Psoas muscle (tissue), 8 donors: ENCODE results near the gene ZCCHC18. TPM values are rescaled to one million over a fixed set of nuclear protein-coding genes. Genes with fewer than 3 reads are reported as not detected.

Experiments used
- ATAC-seq, 4 donors: fragments of 200-7000 bp; cut with Tn5 transposase; one replicate each; pipeline ENCODE4 v1.9.1; 2020; ENCODE audit warnings: moderate library complexity in 3 of 4, mild to moderate bottlenecking in 2 of 4
- DNase-seq, 2 donors: peaks; one replicate each; pipeline ENCODE4 v3.0.0-alpha.2; 2020
- H3K27ac ChIP-seq: fragments of 200-600 bp; one replicate; pipeline ENCODE4 v1.8.0; 2022
- H3K27me3 ChIP-seq, 3 donors: fragments of 200-600 bp in 1 of 3; one replicate each; pipeline versions ENCODE4 v1.6.1 to v1.8.0; 2013 to 2022; ENCODE audit warnings: low read length in 2 of 3, mild to moderate bottlenecking in 2 of 3, moderate library complexity in 1 of 3; ENCODE audit not compliant: insufficient read depth in 3 of 3
- H3K36me3 ChIP-seq, 2 donors: fragments of 200-600 bp in 1 of 2; one replicate each; pipeline versions ENCODE4 v1.6.1 to v1.8.0; 2013 to 2022; ENCODE audit warnings: low read depth in 1 of 2, mild to moderate bottlenecking in 1 of 2, moderate library complexity in 1 of 2; ENCODE audit not compliant: insufficient read depth in 1 of 2
- H3K4me1 ChIP-seq: fragments of 200-600 bp; one replicate; pipeline ENCODE4 v1.8.0; 2022
- H3K4me3 ChIP-seq: fragments of 200-600 bp; one replicate; pipeline ENCODE4 v1.8.0; 2022; ENCODE audit warnings: mild to moderate bottlenecking
- H3K9me3 ChIP-seq: fragments of 200-600 bp; one replicate; pipeline ENCODE4 v1.8.0; 2022
- WGBS, 3 donors: extraction: QIAGEN DNeasy Blood & Tissue Kit; methylation state at CpG; one replicate each; pipeline versions ENCODE4 v1.1.6 to v1.1.7; 2013; 5-methylcytosine and 5-hydroxymethylcytosine counted together
- intact Hi-C, 2 donors: fragments of 100-400 bp; cut with DNase I; formaldehyde crosslinking; loops; one replicate each; pipeline versions ENCODE4 v1.11.0 to v1.14.2; 2022
- polyA plus RNA-seq, 3 donors: library from polyadenylated mRNA; stranded (reverse); fragments of 200-250 nt; gene quantifications; one replicate each; pipeline ENCODE4 v1.2.3, GENCODE V29; 2013
- total RNA-seq, 4 donors: library from RNA; stranded (reverse); fragmentation: NEBNext Ultra II Directional in 2 of 4; extraction: Animal tissue kit (Norgen Biotek cat#: 25700) in 2 of 4; gene quantifications; one replicate each; pipeline versions ENCODE4 v1.2.1 to v1.2.4, GENCODE V29; 2021 to 2023
- TF ChIP-seq, protein P1 (sequence below): fragments of 200-600 bp; IDR thresholded peaks from one replicate; pipeline ENCODE4 v1.8.0; 2022; ENCODE audit warnings: antibody characterized with exemption
- donor health status: healthy with polysubstance abuse.
- donor health status: DM: no; HTN: no; CAD: no; lungs with moderate emphysema.
- donor health status: Bipolar disorder and iron deficiency.
- donor health status: healthy.
- donor health status: DM: yes; HTN: yes; CAD: no.
- donor health status: DM: no; HTN: no; CAD: no.
- donor health status: DM: no; HTN: no; CAD: no.
- donor health status: DM: yes; HTN: yes; CAD: no.

ZCCHC18 gene
- total and polyA plus RNA-seq, 7 donors: 0.05 to 0.13 (median 0.08) TPM; not detected in 2

DNA sequence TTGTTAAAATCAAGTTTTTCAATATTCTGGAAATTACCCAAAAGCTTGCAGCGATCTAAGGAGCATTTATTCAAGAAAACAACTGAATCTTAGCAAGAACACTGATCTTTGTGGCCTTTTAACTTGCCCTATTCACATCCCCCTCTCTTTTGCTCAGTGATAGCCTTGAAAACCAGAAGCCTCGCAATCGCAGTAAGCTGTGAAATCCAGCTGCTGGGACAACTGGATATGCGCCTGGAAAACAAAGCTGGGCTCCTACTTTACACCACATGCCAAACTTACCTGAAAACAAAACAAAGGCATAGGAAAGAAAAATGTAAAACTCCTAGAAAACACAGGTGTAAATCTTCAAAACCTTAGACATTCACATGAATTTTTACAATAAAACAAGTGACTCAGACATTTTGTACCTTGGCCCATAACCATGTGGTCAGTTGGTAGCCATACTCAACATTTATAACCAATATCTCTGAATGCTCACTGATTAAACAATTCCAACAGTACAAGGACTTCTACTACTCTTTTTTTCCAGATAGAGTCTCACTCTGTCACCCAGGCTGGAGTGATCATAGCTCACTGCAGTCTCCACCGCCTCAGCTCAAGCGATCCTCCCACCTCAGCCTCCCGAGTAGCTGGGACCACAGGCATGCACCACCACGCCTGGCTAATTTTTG is 28.9 kb downstream of the ZCCHC18 start:
- WGBS, 3 donors: 80 to 90% (median 80%) methylated on average over 8 of the region's 8 CpGs
- H3K4me1 ChIP-seq: no peaks in the 10 kb centered on the region
- intact Hi-C loops: no loop called here
- no peaks in the 10 kb centered on the region for H3K9me3 ChIP-seq
- no peak overlapping the region for H3K27ac ChIP-seq
- ATAC-seq (no peak), DNase-seq (no peak)
- no peaks in the 10 kb centered on the region for H3K27me3 ChIP-seq
- no peak overlapping the region for H3K4me3 ChIP-seq
- no peaks in the 10 kb centered on the region for H3K36me3 ChIP-seq
- TF ChIP-seq, protein P1, sequence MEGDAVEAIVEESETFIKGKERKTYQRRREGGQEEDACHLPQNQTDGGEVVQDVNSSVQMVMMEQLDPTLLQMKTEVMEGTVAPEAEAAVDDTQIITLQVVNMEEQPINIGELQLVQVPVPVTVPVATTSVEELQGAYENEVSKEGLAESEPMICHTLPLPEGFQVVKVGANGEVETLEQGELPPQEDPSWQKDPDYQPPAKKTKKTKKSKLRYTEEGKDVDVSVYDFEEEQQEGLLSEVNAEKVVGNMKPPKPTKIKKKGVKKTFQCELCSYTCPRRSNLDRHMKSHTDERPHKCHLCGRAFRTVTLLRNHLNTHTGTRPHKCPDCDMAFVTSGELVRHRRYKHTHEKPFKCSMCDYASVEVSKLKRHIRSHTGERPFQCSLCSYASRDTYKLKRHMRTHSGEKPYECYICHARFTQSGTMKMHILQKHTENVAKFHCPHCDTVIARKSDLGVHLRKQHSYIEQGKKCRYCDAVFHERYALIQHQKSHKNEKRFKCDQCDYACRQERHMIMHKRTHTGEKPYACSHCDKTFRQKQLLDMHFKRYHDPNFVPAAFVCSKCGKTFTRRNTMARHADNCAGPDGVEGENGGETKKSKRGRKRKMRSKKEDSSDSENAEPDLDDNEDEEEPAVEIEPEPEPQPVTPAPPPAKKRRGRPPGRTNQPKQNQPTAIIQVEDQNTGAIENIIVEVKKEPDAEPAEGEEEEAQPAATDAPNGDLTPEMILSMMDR: no peak

GRCh38 chrX:104151037-104151436 is 38.7 kb downstream of the ZCCHC18 start:
- DNase-seq (no peak), ATAC-seq (no peak)
- no peak overlapping the region for H3K27ac ChIP-seq
- WGBS, 3 donors: 21 to 60% (median 36%) methylated on average over 1 of the region's 1 CpG
- no peaks in the 10 kb centered on the region for H3K9me3 ChIP-seq
- H3K4me3 ChIP-seq: no peak overlapping the region
- H3K36me3 ChIP-seq: no peaks in the 10 kb centered on the region
- intact Hi-C loops: no loop called here
- no peaks in the 10 kb centered on the region for H3K27me3 ChIP-seq
- H3K4me1 ChIP-seq: no peaks in the 10 kb centered on the region
- TF ChIP-seq, protein P1: no peak

GRCh38 chrX:104156630-104157529 is 44.6 kb downstream of the ZCCHC18 start, which contains the start of gene SLC25A53:
Gene SLC25A53 (minus strand): TSS chrX:104157009. CDS start chrX:104105257, 51,752 bp downstream.
- H3K27me3 ChIP-seq: no peaks in the 10 kb centered on the region
- peak within 1 kb of the TSS; percentile 74 for H3K4me3 ChIP-seq
- H3K27ac ChIP-seq: peak within 1 kb of the TSS; percentile 91
- TF ChIP-seq, protein P1: no peak
- peak; percentile 94 to 97 (median 96) for ATAC-seq
- H3K36me3 ChIP-seq: no peaks in the 10 kb centered on the region
- intact Hi-C loops: no loop called here
- no peaks in the 10 kb centered on the region for H3K9me3 ChIP-seq
- H3K4me1 ChIP-seq: no peaks in the 10 kb centered on the region
- DNase-seq: peak; percentile 79 to 90
- WGBS, 3 donors: 0 to 31% (median 1%) methylated on average over 42 to 44 of the region's 44 CpGs

Other genes with a start within 250 kb of the ZCCHC18 start
- gene TMSB15B, start 149.9 kb upstream of the ZCCHC18 start, total RNA-seq: 1 to 10 TPM in 1 of 4 donors, under 1 TPM in 1, not detected in 2; 0.26 to 1.0 TPM
- under 1 TPM; 0.19 to 0.53 (median 0.46) TPM for gene TMSB15B, start 149.9 kb upstream of the ZCCHC18 start, polyA plus RNA-seq
- gene H2BW1, start 98.8 kb upstream of the ZCCHC18 start, total RNA-seq: not detected
- not detected for gene H2BW1, start 98.8 kb upstream of the ZCCHC18 start, polyA plus RNA-seq
- not detected for gene H2BW2, start 72.6 kb upstream of the ZCCHC18 start, total RNA-seq
- gene H2BW2, start 72.6 kb upstream of the ZCCHC18 start, polyA plus RNA-seq: not detected
- under 1 TPM in 3 of 4 donors, not detected in 1; 0.11 to 0.17 (median 0.15) TPM for gene TMSB15C, start 36.3 kb upstream of the ZCCHC18 start, total RNA-seq
- under 1 TPM; 0.05 to 0.35 (median 0.08) TPM for gene TMSB15C, start 36.3 kb upstream of the ZCCHC18 start, polyA plus RNA-seq
- gene SLC25A53, start 44.5 kb downstream of the ZCCHC18 start, total RNA-seq: 1 to 10 TPM; 4.9 to 8.3 (median 5.1) TPM
- gene SLC25A53, start 44.5 kb downstream of the ZCCHC18 start, polyA plus RNA-seq: 10 to 100 TPM in 1 of 3 donors, 1 to 10 TPM in 2; 3.2 to 11.0 (median 6.5) TPM
- gene FAM199X, start 53.9 kb downstream of the ZCCHC18 start, total RNA-seq: 10 to 100 TPM; 12.0 to 17.1 (median 14.6) TPM
- 10 to 100 TPM in 1 of 3 donors, 1 to 10 TPM in 2; 6.1 to 16.5 (median 7.3) TPM for gene FAM199X, start 53.9 kb downstream of the ZCCHC18 start, polyA plus RNA-seq
- gene ESX1, start 142.4 kb downstream of the ZCCHC18 start, total RNA-seq: not detected
- gene ESX1, start 142.4 kb downstream of the ZCCHC18 start, polyA plus RNA-seq: not detected